Fibroblast of lung (primary cell): ENCODE data around the gene TROAP.

ENCODE experiments used
- EZH2 ChIP-seq: IDR thresholded peaks from 2 replicates; pipeline ENCODE4 v1.5.1; 2012; ENCODE audit warnings: low read length, control low read depth, mild to moderate bottlenecking; ENCODE audit errors: missing control alignments
- TF ChIP-seq, protein P1 (sequence below), 2 donors: IDR thresholded peaks in 1 of 2; conservative IDR thresholded peaks in 1 of 2; 1 replicate in 1 of 2; 2 replicates in 1 of 2; pipeline ENCODE4 v1.5.1; 2011 to 2012; ENCODE audit warnings: low read length in 2 of 2, control low read depth in 1 of 2, inconsistent platforms in 1 of 2, low read depth in 1 of 2, mild to moderate bottlenecking in 1 of 2

- TF ChIP-seq, protein P1, sequence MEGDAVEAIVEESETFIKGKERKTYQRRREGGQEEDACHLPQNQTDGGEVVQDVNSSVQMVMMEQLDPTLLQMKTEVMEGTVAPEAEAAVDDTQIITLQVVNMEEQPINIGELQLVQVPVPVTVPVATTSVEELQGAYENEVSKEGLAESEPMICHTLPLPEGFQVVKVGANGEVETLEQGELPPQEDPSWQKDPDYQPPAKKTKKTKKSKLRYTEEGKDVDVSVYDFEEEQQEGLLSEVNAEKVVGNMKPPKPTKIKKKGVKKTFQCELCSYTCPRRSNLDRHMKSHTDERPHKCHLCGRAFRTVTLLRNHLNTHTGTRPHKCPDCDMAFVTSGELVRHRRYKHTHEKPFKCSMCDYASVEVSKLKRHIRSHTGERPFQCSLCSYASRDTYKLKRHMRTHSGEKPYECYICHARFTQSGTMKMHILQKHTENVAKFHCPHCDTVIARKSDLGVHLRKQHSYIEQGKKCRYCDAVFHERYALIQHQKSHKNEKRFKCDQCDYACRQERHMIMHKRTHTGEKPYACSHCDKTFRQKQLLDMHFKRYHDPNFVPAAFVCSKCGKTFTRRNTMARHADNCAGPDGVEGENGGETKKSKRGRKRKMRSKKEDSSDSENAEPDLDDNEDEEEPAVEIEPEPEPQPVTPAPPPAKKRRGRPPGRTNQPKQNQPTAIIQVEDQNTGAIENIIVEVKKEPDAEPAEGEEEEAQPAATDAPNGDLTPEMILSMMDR (conservative IDR thresholded peaks at IDR 0.05 in 1 of 2, IDR thresholded peaks at IDR 0.05 in 1 of 2; ENCODE audit: low read depth in 1 of 2, low read length in 2 of 2): peak; percentile 83 to 92
- TF ChIP-seq EZH2: no peak
Measured at GRCh38 chr12:49358483-49359141, 35.6 kb downstream of the TROAP start.
